EH (cell line): ENCODE results near the gene PNMT.

Source experiments
- DNase-seq: peaks from one replicate; pipeline ENCODE4 v3.0.0-alpha.2; 2015; ENCODE audit warnings: low read depth

Gene PNMT

DNA sequence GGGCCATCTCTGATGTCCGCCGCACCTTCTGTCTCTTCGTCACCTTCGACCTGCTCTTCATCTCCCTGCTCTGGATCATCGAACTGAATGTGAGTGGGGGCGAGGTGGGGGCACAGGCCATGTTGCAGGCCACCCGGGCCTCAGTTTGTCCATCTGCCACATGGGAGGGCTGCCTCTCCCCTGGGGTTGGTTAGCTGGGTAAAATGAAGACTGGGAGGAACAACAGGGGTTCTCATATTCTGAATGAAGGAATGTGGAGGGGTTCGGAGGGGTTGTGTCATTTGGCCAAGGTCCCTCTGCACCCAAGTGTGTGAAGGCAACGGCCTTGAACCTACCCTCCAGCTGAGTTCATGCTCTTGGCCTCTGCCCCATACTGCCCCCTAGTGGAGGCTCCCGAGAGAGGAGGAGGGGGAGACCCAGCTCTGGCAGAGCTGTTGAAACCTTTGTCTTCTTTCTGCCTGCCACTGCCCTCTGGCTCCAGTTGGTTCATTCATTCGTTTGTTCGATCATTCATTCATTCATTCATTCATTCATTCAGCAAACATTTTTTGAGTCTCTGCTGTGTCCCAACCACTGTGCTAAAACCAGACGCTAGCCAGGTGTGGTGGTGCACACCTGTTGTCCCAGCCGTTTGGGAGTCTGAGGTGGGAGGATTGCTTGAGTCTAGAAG, 14.5 kb upstream of the PNMT start:
- peak; percentile 54 for DNase-seq

DNA sequence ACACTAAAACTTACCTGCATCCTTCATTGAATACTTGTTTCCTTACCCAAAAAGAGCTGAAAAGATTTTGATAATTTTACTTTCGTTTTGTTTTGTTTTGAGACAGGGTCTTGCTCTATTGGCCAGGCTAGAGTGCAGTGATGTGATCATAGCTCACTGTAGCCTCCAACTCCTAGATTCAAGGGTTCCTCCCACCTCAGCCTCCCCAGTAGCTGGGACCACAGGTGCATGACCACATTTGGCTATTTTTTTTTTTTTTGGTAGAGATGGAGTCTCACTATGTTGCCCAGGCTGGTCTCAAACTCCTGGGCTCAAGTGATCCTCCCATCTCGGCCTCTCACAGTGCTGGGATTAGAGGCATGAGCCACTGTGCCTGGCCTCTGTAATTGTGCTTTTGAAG, 13.1 kb upstream of the PNMT start:
- DNase-seq: no peak

DNA sequence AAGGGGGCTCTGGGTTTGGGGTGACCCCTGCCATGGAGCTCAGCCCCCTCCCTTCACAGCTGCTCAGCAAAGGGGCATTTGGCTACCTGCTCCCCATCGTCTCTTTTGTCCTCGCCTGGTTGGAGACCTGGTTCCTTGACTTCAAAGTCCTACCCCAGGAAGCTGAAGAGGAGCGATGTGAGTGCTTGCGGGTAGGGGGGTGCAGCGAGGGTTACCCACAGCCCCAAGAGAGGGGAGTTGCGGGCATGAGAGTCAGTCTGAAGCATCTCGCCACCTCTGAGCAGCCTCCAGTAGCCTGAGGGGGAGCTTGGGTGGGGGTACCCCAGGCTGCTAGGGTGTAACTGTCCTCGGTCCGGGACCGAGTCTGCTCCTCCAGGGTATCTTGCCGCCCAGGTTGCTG, 9.9 kb upstream of the PNMT start:
- DNase-seq: no peak

DNA sequence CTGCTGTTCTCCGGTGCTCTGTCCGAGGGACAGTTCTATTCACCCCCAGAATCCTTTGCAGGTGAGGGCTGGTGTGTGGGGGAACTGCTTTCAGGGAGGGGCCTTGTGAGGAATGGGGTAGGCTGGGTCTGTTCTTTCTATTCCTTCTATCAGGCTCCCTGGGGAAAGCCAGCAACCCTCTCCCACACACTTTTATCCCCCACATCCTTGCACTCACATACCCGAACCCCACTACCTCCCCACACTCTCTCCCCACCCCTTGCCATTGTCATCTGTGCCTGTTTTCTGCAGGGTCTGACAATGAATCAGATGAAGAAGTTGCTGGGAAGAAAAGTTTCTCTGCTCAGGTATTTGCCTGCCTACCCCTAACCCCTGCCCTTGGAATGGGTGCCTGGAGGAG, 9.5 kb upstream of the PNMT start:
- DNase-seq: no peak

DNA sequence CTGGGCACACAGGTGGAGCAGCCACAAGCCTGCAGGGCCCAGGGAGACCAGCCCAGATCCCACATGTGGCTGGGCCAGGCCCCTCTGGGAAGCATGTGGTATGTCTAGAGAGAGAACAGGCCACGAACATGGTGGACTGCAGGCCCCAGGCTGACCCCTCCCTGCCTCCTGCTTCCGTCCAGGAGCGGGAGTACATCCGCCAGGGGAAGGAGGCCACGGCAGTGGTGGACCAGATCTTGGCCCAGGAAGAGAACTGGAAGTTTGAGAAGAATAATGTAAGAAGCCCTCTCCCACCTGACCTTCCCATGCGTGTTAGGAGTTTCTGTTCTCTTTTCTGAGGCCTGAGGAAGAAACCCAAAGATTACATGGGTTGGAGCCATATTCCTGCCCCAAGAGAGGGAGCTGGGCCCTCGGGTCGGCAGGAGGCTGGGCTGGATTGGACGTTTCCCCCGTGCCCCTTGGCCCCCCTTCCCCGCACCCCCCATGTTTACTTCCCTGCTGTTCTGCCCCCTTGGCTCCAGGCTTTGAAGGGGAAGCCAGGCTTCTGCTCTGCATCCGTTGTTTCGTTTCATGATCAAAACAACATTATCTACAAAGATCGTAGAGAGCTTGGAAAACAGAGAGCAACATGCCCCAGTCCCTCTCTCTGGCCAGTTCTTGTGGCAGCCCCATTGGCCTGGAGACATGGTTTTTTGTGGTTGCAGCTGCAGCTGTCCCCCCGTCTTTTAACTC, 8.8 kb upstream of the PNMT start:
- no peak for DNase-seq

DNA sequence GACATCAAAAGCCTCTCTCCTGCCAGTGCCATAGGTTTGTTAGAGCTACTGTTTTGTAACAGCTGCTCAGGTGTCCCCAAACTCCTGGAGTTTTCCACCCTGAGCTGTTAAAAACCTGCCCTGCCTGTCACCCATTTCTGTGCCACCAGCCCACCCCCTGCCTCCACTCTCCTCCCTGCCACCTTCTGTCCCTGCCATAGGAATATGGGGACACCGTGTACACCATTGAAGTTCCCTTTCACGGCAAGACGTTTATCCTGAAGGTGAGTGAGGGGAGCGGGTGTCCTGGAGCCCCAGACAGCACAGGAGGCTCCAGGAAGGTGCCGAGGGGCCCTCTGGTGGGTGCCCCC, 8.3 kb upstream of the PNMT start:
- no peak for DNase-seq

DNA sequence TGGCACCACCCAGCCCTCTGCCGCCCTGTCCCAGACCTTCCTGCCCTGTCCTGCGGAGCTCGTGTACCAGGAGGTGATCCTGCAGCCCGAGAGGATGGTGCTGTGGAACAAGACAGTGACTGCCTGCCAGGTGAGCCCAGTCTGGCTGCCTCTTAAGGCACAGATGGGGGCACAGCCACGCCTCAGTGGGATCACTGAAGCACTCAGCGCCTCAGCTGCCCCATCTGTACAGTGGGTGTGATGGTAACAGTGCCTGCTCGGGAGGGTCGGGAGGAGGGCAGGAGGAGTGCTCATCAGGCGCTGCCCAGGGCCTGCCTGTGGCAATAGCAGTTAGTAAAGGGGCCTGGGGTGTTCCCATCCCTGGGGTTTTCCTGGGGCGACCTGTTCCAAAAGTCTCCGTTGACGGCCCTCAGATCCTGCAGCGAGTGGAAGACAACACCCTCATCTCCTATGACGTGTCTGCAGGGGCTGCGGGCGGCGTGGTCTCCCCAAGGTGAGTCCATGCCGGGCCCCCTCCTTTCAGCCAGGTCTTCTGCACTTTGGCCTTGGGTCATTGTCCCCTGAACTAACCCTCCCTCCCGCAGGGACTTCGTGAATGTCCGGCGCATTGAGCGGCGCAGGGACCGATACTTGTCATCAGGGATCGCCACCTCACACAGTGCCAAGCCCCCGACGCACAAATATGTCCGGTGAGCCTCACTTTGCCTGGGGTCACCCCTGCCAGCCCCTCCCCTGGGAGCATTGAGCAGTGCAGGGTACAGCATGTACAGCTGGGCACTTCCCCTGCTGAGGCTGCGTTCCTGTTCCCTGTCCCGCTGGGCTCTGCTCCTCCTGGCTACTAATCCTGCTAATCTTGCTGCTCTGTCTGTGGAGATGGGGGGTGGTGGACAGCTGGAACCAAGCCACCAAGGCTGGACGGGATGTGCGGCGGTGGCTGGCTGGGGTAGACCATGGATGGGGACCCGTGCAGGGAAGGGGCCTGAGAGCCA, 7.6 kb upstream of the PNMT start:
- no peak for DNase-seq

DNA sequence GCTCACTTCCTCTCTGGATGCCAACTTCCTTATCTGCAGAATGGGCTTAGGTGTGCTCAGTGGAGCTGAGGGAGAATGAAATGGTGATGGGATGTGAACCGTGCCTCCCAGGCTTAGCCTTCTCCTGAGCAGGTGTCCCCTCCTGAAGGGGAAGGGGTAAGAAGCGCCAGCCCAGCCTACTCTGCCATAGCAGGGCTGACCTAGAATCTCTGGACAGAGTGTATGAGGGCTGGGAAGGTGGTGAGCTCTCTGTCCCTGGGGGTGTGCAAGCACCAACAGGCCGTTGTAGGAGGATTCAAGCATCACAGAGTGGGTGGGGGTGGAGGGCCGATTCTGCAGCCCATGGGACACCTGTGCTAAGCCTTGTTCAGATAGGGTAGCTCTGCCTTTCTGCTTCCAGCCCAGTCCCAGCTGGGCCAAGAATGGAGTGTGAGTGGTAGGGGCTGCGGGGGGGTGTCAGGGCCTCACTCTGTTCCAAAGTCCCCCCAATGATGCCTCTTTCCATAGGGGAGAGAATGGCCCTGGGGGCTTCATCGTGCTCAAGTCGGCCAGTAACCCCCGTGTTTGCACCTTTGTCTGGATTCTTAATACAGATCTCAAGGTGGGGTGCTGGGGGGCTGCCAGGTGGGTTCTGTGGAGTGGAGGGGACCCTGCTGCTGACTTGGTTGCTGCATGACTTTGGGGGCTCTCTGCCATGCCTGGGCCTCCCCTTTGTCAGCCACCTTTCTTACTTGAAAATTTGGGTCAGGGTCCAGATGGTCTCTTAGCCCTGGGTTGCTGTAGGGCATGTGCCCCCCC, 6.3 kb upstream of the PNMT start:
- no peak for DNase-seq

DNA sequence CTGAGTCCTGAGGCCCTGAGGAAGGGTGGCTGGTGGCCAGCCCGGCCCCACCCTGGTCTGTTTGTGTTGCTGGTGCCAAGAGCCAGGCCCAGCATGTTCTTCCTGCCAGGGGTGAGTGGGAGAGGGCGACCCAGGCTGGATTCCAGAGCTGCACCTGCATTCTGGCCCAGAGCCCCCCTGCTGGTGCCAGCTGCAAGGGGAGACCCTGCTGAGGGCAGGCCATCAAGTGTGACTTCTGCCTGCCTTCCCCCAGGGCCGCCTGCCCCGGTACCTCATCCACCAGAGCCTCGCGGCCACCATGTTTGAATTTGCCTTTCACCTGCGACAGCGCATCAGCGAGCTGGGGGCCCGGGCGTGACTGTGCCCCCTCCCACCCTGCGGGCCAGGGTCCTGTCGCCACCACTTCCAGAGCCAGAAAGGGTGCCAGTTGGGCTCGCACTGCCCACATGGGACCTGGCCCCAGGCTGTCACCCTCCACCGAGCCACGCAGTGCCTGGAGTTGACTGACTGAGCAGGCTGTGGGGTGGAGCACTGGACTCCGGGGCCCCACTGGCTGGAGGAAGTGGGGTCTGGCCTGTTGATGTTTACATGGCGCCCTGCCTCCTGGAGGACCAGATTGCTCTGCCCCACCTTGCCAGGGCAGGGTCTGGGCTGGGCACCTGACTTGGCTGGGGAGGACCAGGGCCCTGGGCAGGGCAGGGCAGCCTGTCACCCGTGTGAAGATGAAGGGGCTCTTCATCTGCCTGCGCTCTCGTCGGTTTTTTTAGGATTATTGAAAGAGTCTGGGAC, 5.5 kb upstream of the PNMT start:
- DNase-seq: no peak

DNA sequence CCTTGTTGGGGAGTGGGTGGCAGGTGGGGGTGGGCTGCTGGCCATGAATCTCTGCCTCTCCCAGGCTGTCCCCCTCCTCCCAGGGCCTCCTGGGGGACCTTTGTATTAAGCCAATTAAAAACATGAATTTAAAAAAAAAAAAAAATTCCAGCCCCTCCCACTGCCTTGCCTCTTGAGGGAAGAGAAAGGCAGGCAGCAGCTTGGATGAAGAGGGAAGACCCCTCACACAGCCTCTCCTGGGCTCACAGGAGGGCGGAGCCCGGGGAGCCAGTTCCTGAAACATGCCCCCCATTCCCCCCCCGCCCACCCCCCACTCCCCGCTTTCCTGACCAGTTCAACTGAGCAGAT, 4.9 kb upstream of the PNMT start:
- no peak for DNase-seq

DNA sequence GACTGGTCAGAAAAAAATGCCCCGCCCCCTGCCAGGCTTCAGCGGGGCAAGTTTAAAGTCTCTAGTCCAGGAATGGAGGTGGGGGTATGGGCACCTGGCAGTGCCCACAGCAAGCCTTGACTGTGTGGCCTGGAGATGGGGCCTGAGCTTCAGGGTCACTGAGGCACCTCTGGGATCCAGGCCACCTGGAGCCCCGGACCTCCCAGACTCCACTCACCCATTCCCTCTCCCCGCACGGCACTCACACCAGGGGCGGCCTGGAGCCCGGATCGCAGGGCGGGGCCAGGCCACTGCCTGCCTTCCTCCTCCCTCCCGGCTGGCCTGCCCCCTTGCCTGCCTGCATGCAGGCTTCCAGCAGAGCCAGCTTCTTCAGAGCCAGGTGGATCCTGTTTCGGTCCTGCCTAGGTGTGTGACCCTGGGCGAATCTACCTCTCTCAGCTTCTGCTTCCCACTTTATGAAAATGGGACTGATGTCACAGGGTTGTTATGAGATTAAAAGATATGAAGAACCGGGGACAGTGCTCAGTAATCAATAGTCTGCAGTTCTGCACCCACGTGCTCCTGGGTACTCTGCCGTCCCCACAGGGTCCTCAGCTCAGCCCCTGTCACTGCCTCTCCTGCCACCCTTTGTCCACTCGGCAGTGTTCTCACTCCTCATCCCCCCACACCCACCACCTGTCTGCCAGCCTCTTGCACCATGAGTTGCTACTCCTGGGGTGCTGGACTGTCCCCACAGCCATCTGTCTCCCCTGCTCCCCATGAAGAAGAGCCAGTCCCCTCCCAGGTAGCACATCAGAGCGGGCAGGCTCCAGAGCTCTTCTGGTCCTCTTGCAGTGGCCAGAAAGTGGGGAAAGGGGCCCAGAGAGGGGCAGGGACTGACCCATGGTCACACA, 4.3 kb upstream of the PNMT start:
- peak; percentile 49 for DNase-seq

DNA sequence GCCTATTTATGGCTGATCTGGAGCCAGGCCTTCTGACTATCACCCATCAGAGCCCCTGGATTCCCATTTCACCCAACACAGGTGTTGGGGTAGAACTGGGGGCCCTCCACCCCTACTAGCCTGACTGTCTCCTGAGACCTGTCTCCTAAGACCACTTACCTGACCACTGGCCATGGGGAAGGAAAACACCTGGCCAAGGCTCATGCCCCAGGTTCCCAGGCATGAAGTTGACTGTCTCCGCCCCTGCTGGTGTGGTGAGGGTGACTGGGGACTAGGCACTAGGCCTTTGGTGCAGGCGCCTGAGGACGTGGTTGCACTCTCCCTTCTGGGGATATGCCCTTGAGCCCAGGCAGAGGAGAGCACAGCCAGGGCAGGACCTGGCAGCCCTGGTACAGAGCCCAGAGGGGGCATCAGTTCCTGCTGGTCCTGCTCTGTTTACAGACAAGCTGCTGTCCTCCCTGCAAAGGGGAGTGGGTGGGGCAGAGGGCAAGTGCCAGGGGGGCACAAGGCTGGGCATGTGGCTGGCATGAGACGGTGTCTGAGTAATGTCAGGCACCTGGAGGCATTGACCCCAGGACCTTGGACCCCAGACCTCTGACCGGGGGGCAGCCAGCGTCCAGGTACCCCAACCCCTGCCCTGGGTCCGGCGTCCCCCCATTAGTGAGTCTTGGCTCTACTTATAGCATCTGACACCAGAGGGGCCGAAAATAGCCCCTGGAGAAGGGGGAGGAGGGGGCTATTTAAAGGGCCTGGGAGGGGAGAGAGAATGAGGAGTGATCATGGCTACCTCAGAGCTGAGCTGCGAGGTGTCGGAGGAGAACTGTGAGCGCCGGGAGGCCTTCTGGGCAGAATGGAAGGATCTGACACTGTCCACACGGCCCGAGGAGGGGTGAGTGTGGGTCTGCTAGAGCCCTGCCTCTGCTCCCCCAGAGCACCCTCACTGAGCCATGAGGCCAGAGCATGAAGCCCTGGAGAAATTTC, 3.4 kb upstream of the PNMT start, which contains the start of gene TCAP:
TSS of gene TCAP (plus strand) at position 769 of the 981 bp plus-strand sequence. CDS start at position 780, 11 bp downstream.
- DNase-seq: no peak

DNA sequence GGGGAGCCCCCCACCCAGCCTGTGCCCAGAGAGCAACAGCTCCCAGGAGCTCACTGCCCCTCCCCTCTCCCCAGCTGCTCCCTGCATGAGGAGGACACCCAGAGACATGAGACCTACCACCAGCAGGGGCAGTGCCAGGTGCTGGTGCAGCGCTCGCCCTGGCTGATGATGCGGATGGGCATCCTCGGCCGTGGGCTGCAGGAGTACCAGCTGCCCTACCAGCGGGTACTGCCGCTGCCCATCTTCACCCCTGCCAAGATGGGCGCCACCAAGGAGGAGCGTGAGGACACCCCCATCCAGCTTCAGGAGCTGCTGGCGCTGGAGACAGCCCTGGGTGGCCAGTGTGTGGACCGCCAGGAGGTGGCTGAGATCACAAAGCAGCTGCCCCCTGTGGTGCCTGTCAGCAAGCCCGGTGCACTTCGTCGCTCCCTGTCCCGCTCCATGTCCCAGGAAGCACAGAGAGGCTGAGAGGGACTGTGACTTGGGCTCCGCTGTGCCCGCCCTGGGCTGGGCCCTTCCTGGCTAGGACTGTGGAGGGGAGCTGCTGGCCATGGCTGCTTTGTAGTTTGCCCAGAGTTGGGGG, 2.5 kb upstream of the PNMT start:
- no peak for DNase-seq

DNA sequence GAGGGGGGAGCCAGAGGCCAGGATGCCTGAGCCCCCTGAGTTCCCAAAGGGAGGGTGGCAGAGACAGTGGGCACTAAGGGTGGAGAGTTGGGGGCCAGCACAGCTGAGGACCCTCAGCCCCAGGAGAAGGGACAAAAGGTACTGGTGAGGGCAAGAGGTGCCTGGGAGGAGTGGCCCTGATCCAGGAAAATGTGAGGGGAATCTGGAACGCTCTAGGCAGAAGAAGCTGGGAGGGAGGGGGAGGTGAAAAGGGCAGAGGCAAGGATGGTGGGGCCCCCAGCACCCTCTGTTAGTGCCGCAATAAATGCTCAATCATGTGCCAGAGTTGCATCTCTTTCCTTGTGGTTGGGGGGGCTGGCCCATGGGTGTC, 2.0 kb upstream of the PNMT start:
- DNase-seq: no peak

DNA sequence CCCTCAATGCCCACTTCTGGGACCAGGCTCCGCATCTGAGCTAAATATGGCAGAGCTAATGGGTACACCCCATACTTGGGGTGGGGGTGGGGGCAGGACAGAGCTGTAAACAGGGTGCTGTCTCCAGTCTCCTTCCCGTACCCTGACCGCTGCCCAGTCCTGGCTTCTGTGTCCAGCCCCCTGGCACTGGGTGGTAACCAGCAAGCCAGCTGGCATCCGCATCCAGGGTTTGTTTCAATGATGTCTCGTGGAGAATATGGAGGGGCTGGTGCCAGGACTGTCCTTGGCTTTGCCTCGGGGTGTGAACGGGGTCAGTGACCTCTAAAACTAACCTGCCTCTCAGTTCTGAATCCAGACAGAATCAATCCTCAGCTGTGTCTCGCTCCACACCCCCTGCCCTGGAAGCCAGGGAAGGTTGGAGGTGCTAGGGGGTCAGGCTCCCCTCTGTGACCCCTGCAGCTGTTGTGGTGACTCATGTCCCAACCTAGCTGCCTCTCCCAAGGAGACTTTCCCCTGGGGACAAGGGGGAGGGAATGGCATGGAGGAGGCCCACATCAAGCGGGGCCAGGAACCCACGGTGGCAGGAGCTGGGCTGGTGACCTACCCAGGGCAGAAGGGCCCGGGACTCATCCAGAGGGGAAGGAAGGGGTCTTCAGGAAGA, 1.5 kb upstream of the PNMT start:
- no peak for DNase-seq

DNA sequence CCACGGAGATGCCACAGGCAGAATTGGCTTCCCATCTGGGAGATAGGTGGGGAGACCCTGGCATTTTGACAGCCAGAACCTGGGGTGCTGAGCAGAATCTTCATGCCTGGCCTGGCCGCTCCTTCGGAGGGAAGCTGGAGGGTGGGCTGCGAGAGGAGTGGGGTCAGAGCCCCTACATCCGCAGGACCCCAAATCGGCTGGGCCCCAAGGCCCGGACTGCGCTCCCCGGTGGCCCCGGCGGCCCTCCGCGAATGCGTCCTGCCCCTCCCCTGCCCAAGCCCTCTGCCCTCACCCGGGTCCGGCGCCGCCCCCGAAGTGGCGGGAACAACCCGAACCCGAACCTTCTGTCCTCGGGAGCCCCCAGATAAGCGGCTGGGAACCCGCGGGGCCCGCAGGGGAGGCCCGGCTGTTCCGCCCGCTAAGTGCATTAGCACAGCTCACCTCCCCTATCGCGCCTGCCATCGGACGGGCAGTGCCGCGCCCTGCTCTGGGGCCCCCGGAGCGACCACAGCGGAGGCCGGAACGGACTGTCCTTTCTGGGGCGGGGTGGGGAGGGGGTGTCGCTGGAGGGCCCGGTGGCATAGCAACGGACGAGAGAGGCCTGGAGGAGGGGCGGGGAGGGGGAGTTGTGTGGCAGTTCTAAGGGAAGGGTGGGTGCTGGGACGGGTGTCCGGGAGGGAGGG, 850 bp upstream of the PNMT start:
- no peak for DNase-seq
